Activated CD4-positive, alpha-beta memory T cell treated with anti-CD3 and anti-CD28 coated beads, Interleukin-2, amount 10 ng/mL, durations not matched to agents 7 days and 5 days (primary cell): ENCODE results near the gene MYMX. TPM values are rescaled to one million over a fixed set of nuclear protein-coding genes. Genes with fewer than 3 reads are reported as not detected.
"Not testable (repeated sequence)": the region's sequence is repeated elsewhere in the genome, so short reads cannot be mapped to it uniquely, and the experiment has no call there.

ENCODE experiments used
- CTCF ChIA-PET: fragments of 350-600 bp; sonication (Branson Sonifier 250); formaldehyde crosslinking; loops from one replicate; lab custom pipeline; 2021; ENCODE audit warnings: antibody characterized with exemption, inconsistent platforms; lab: Charles Lee
- POLR2A ChIA-PET: fragments of 350-600 bp; sonication (Branson Sonifier 250); formaldehyde crosslinking; loops from one replicate; lab custom pipeline; 2021; ENCODE audit warnings: antibody characterized with exemption; lab: Charles Lee
- DNase-seq: peaks from one replicate; pipeline ENCODE4 v3.0.0-alpha.2; 2020
- H3K27ac Mint-ChIP-seq: one replicate; pipeline ENCODE4 v1.8.0; 2021; ENCODE audit warnings: mild to moderate bottlenecking, mixed read lengths
- H3K27me3 Mint-ChIP-seq: one replicate; pipeline ENCODE4 v1.8.0; 2021; ENCODE audit warnings: mixed read lengths
- H3K36me3 Mint-ChIP-seq: one replicate; pipeline ENCODE4 v1.8.0; 2021; ENCODE audit warnings: low read depth, mixed read lengths
- H3K4me1 Mint-ChIP-seq: one replicate; pipeline ENCODE4 v1.8.0; 2021; ENCODE audit warnings: mixed read lengths
- H3K4me3 Mint-ChIP-seq: one replicate; pipeline ENCODE4 v1.8.0; 2021; ENCODE audit warnings: mild to moderate bottlenecking, mixed read lengths
- H3K9me3 Mint-ChIP-seq: one replicate; pipeline ENCODE4 v1.8.0; 2021; ENCODE audit warnings: mixed read lengths
- total RNA-seq, 2 experiments: library from RNA; stranded (reverse); gene quantifications; one replicate each; pipeline ENCODE4 v1.2.3, GENCODE V29; 2021

Gene MYMX
- total RNA-seq, 2 experiments from 2014 or later: not detected

- ChIA-PET POLR2A (no interaction called here), CTCF (interaction anchor here (0.6 kb wide), 1 partner anchor 885 kb away, joined by 4 read pairs; no protein-coding TSS in a partner anchor)
- Mint-ChIP-seq H3K4me1 (peaks cover 4% of the 10 kb centered on the region), H3K9me3 (no peaks in the 10 kb centered on the region), H3K27ac (no peak overlapping the region), H3K36me3 (no peaks in the 10 kb centered on the region), H3K4me3 (no peak overlapping the region), H3K27me3 (peaks cover 1% of the 10 kb centered on the region)
- DNase-seq: no peak
Measured at GRCh38 chr6:44192428-44193041, 24.2 kb upstream of the MYMX start.

DNA sequence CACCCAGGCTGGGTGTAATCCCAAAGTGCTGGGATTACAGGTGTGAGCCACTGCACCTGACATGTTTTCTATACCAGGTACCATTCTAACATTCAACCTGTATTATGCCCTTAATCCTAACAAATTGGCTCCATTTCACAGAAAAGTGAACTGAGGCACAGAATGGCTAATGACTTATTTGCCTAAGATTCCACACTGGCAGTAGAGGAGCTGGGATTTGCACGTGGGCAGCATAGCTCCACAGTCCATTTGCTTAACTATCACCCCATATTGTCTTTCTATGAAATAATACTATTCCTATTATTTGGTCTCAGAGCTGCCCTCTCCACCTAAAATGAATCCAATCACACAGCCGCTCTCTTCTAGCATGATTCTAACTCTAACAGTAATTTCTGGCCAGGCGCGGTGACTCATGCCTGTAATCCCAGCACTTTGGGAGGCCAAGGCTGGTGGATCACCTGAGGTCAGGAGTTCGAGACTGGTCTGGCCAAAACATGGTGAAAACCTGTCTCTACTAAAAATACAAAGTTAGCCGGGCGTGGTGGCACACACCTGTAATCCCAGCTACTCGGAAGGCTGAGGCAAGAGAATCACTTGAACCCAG lies 23.3 kb upstream of the MYMX start:
- Mint-ChIP-seq H3K4me3 (no peak overlapping the region), H3K9me3 (no peaks in the 10 kb centered on the region), H3K4me1 (peaks cover 4% of the 10 kb centered on the region), H3K36me3 (no peaks in the 10 kb centered on the region), H3K27me3 (no peaks in the 10 kb centered on the region), H3K27ac (no peak overlapping the region)
- POLR2A ChIA-PET: no interaction called here
- no peak for DNase-seq
- CTCF ChIA-PET: no interaction called here

GRCh38 chr6:44194326-44194725 lies 22.4 kb upstream of the MYMX start:
- no peak for DNase-seq
- ChIA-PET POLR2A (no interaction called here), CTCF (no interaction called here)
- Mint-ChIP-seq H3K4me1 (peaks cover 4% of the 10 kb centered on the region), H3K27me3 (no peaks in the 10 kb centered on the region), H3K27ac (no peak overlapping the region), H3K4me3 (no peak overlapping the region), H3K36me3 (no peaks in the 10 kb centered on the region), H3K9me3 (no peaks in the 10 kb centered on the region)

- H3K27ac Mint-ChIP-seq, POLR2A ChIA-PET, H3K4me1 Mint-ChIP-seq, DNase-seq, CTCF ChIA-PET, H3K36me3 Mint-ChIP-seq, H3K9me3 Mint-ChIP-seq, H3K4me3 Mint-ChIP-seq, H3K27me3 Mint-ChIP-seq: not testable (repeated sequence)
Measured at GRCh38 chr6:44196351-44196750, 20.4 kb upstream of the MYMX start.

DNA sequence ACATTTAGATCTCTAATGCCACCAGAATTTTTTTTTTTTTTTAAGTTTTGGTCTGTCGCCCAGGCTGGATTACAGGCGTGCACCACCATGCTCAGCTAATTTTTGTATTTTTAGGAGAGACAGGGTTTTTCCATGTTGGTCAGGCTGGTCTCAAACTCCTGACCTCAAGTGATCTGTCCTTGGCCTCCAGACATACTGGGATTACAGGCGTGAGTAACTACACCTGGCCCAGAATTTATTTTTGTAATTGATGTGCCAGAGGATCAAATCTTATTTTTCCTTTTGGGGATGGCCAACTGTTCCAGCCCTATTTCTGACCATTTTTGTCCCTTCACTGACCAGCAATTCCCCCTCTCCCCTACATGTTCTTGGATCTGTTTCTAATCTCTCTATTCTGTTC lies 18.0 kb upstream of the MYMX start:
- no peaks in the 10 kb centered on the region for H3K27me3 Mint-ChIP-seq
- H3K4me3 Mint-ChIP-seq: no peak overlapping the region
- DNase-seq: no peak
- POLR2A ChIA-PET: no interaction called here
- CTCF ChIA-PET: no interaction called here
- H3K4me1 Mint-ChIP-seq: no peaks in the 10 kb centered on the region
- no peaks in the 10 kb centered on the region for H3K36me3 Mint-ChIP-seq
- H3K9me3 Mint-ChIP-seq: no peaks in the 10 kb centered on the region
- H3K27ac Mint-ChIP-seq: no peak overlapping the region

DNA sequence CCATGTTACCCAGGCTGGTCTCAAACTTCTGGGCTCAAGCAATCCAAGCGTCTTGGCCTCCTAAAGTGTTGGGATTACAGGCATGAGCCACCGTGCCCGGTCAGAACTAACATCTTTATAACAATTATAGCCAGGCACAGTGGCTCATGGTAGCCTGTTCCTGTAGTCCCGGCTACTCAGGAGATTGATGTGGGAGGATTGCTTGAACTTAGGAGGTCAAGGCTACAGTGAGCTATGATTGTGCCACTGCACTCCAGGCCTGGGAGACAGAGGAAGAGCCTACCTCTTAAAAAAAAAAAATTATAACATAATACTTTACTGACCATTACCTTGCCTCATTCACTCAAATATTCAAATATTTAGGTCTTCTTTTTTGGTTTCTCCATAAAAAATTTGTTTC lies 16.8 kb upstream of the MYMX start:
- H3K9me3 Mint-ChIP-seq: no peaks in the 10 kb centered on the region
- ChIA-PET CTCF (no interaction called here), POLR2A (no interaction called here)
- no peak overlapping the region for H3K4me3 Mint-ChIP-seq
- no peaks in the 10 kb centered on the region for H3K4me1 Mint-ChIP-seq
- no peaks in the 10 kb centered on the region for H3K36me3 Mint-ChIP-seq
- no peak overlapping the region for H3K27ac Mint-ChIP-seq
- peaks cover 1% of the 10 kb centered on the region for H3K27me3 Mint-ChIP-seq
- no peak for DNase-seq

DNA sequence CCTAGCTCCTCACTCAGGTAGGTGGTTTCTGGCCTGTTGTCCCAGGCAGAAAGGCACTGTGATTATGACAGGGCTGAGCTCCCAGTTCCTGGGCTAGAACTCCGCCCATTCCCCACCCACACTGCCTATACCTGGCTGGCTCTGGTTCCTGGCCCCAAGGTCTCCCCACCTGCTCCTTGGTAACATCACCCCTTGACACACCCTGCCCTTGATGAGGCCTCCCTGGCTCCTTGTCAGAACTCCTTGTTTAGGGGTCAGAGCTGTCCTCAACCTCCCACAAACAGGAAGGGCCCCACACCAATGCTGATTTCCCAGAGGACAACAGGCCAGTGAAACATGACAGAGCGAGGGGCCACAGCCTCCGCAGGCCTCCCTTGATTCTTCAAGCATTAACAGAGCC lies 15.5 kb upstream of the MYMX start:
- Mint-ChIP-seq H3K27me3 (peaks cover 1% of the 10 kb centered on the region), H3K36me3 (no peaks in the 10 kb centered on the region), H3K4me3 (no peak overlapping the region), H3K9me3 (no peaks in the 10 kb centered on the region), H3K4me1 (no peaks in the 10 kb centered on the region), H3K27ac (no peak overlapping the region)
- no peak for DNase-seq
- POLR2A ChIA-PET: no interaction called here
- CTCF ChIA-PET: interaction anchor here (0.8 kb wide), 1 partner anchor 105 kb away, joined by 3 read pairs; no protein-coding TSS in a partner anchor

- POLR2A ChIA-PET: no interaction called here
- Mint-ChIP-seq H3K27me3 (peaks cover 1% of the 10 kb centered on the region), H3K27ac (no peak overlapping the region), H3K9me3 (no peaks in the 10 kb centered on the region), H3K36me3 (no peaks in the 10 kb centered on the region), H3K4me1 (no peaks in the 10 kb centered on the region), H3K4me3 (no peak overlapping the region)
- CTCF ChIA-PET: no interaction called here
- no peak for DNase-seq
Measured at GRCh38 chr6:44201638-44202303, 15.0 kb upstream of the MYMX start.

DNA sequence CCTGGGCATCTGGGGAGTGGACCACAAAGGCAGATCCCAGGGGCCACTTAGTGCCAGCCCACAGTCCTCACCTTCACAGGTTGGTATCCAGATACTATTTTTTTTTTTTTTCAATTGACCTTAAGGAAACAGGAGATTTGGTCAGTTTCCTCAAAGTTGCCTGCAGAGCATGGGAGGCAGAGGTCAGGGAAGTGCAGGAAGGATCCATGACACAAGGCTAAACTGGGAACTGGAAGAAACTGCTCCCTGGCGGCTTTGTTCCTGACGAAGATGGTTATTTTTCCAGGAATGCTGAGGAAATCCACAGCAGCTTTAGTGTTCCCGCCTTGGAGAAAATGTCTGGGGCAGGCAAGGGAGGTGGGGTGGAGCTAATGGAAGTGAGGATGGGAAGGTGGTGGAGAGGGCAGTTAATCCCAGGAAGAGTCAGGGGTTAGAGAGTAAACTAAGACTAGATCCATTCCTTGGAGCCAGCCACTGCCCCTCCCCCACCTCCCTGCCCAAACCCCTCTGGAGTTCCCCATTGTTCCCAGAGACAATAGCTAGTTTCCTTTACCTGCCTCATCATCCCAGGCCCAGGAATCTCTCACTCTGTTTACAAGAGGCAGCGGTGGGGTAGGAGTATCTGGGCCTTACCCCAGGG lies 14.3 kb upstream of the MYMX start:
- no peak for DNase-seq
- Mint-ChIP-seq H3K36me3 (no peaks in the 10 kb centered on the region), H3K27me3 (peaks cover 1% of the 10 kb centered on the region), H3K4me3 (no peak overlapping the region), H3K4me1 (no peaks in the 10 kb centered on the region), H3K9me3 (no peaks in the 10 kb centered on the region), H3K27ac (no peak overlapping the region)
- POLR2A ChIA-PET: no interaction called here
- CTCF ChIA-PET: no interaction called here

- CTCF ChIA-PET: no interaction called here
Measured at GRCh38 chr6:44202972-44203750, 13.6 kb upstream of the MYMX start.

DNA sequence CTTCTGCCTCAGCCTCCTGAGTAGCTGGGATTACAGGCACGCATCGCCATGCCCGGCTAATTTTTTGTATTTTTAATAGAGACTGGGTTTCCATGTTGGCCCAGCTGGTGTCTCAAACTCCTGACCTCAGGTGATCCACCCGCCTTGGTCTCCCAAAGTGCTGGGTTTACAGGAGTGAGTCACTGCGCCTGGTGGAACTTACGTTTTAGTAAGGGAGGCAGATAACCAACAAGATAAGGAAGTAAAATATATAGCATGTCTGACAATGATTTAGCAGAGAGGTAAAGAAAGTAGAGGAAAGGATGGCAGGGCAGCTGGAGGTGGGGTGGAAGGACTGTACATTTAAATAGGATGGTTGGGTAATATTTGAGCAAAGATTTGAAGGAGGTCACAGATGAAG lies 12.8 kb upstream of the MYMX start:
- peaks cover 1% of the 10 kb centered on the region for H3K27me3 Mint-ChIP-seq
- ChIA-PET CTCF (no interaction called here), POLR2A (no interaction called here)
- H3K9me3 Mint-ChIP-seq: no peaks in the 10 kb centered on the region
- no peak for DNase-seq
- H3K27ac Mint-ChIP-seq: no peak overlapping the region
- no peaks in the 10 kb centered on the region for H3K4me1 Mint-ChIP-seq
- no peaks in the 10 kb centered on the region for H3K36me3 Mint-ChIP-seq
- no peak overlapping the region for H3K4me3 Mint-ChIP-seq

More at GRCh38 chr6:44202972-44203750, 13.6 kb upstream of the MYMX start:
- no peaks in the 10 kb centered on the region for H3K36me3 Mint-ChIP-seq
- no peaks in the 10 kb centered on the region for H3K4me1 Mint-ChIP-seq
- no peak overlapping the region for H3K27ac Mint-ChIP-seq
- no peak overlapping the region for H3K4me3 Mint-ChIP-seq
- POLR2A ChIA-PET: no interaction called here
- H3K9me3 Mint-ChIP-seq: no peaks in the 10 kb centered on the region
- H3K27me3 Mint-ChIP-seq: peaks cover 1% of the 10 kb centered on the region
- DNase-seq: no peak

- Mint-ChIP-seq H3K4me1 (no peaks in the 10 kb centered on the region), H3K27ac (no peak overlapping the region)
- POLR2A ChIA-PET: no interaction called here
Measured at GRCh38 chr6:44207966-44208365, 8.8 kb upstream of the MYMX start.

DNA sequence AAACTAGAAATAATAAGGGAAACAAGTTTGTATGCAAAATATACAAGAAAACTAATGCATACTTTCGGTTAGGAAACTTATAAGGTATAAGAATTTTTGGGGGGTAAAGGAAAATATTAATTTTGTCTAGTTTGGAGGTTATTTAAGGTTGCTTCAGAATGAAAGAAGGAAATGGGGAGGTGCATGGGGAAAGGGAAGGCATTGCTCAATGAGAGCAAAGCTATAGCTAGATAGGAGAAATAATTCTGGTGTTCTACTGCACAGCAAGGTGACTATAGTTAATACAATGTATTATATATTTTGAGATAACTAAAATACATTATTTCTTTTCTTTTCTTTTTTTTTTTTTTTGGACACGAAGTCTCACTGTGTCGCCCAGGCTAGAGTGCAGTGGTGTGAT lies 5.4 kb upstream of the MYMX start:
- ChIA-PET POLR2A (no interaction called here), CTCF (interaction anchor here (0.6 kb wide), 1 partner anchor 118 kb away, joined by 3 read pairs; no protein-coding TSS in a partner anchor)
- H3K9me3 Mint-ChIP-seq: no peaks in the 10 kb centered on the region
- H3K4me1 Mint-ChIP-seq: no peaks in the 10 kb centered on the region
- H3K4me3 Mint-ChIP-seq: no peak overlapping the region
- no peak overlapping the region for H3K27ac Mint-ChIP-seq
- H3K27me3 Mint-ChIP-seq: peaks cover 11% of the 10 kb centered on the region
- no peaks in the 10 kb centered on the region for H3K36me3 Mint-ChIP-seq
- DNase-seq: no peak

More at GRCh38 chr6:44207966-44208365, 8.8 kb upstream of the MYMX start:
- CTCF ChIA-PET: no interaction called here
- Mint-ChIP-seq H3K36me3 (no peaks in the 10 kb centered on the region), H3K27me3 (peaks cover 5% of the 10 kb centered on the region), H3K9me3 (no peaks in the 10 kb centered on the region), H3K4me3 (no peak overlapping the region)
- DNase-seq: no peak
